HepG2 (cell line): ENCODE results near the gene BMP6. TPM values are rescaled to one million over a fixed set of nuclear protein-coding genes. Genes with fewer than 3 reads are reported as not detected.

Experiments
- ATAC-seq: fragments of 200-7000 bp; cut with Tn5 transposase; 3 replicates; pipeline ENCODE4 v1.9.1; 2020; ENCODE audit warnings: mild to moderate bottlenecking, moderate library complexity
- BruUV-seq: library from RNA; stranded (reverse); fragments of 400-500 nt; replicated peaks from 2 replicates; lab custom pipeline; 2021; lab: Mats Ljungman, UMichigan
- CTCF ChIA-PET: fragments of 300-600 bp; formaldehyde crosslinking; extraction: SDS; loops from one replicate; lab custom pipeline; 2021; ENCODE audit warnings: low total read pairs, inconsistent platforms, low intra/inter-chr PET ratio; lab: Yijun Ruan, JAX
- POLR2A ChIA-PET: fragments of 350-600 bp; sonication (Branson Sonifier 250); formaldehyde crosslinking; loops from one replicate; lab custom pipeline; 2020; ENCODE audit warnings: antibody characterized with exemption, inconsistent platforms; lab: Yijun Ruan, JAX
- DNase-seq: peaks from one replicate; pipeline ENCODE4 v3.0.0-alpha.2; 2015; ENCODE audit warnings: low spot score
- FAIRE-seq: peaks from 3 replicates; lab custom pipeline; 2011; peaks lifted over from hg19 to GRCh38; lab: Jason Lieb, UNC
- H2AFZ ChIP-seq: one replicate; pipeline ENCODE4 v1.6.1; 2011; ENCODE audit warnings: low read length, inconsistent platforms
- H3K27ac ChIP-seq: fragments of 300-600 bp; 3 replicates; pipeline ENCODE4 v1.8.0; 2011; ENCODE audit warnings: mixed run types, mild to moderate bottlenecking, mixed read lengths, low read length, inconsistent platforms; ENCODE audit not compliant: insufficient read depth; ENCODE audit errors: extremely low read length
- H3K27me3 ChIP-seq, 2 experiments: fragments of 200-600 bp in 1 of 2; 2 replicates in 1 of 2; 3 replicates in 1 of 2; pipeline versions ENCODE4 v1.6.0 to v1.8.0; 2011; ENCODE audit warnings: low read length in 2 of 2, mild to moderate bottlenecking in 2 of 2, moderate library complexity in 2 of 2, inconsistent platforms in 1 of 2; ENCODE audit not compliant: insufficient read depth in 2 of 2, control insufficient read depth in 1 of 2
- H3K36me3 ChIP-seq, 2 experiments: fragments of 200-600 bp in 1 of 2; replicated peaks in 1 of 2; 2 replicates in 1 of 2; 3 replicates in 1 of 2; pipeline versions ENCODE4 v1.5.1 to v1.8.0; 2011; ENCODE audit warnings: low read length in 2 of 2, inconsistent platforms in 1 of 2; ENCODE audit not compliant: insufficient read depth in 2 of 2, control insufficient read depth in 1 of 2
- H3K4me1 ChIP-seq: 2 replicates; pipeline ENCODE4 v1.5.1; 2012; ENCODE audit warnings: low read length, inconsistent platforms; ENCODE audit not compliant: insufficient read depth
- H3K4me2 ChIP-seq: 2 replicates; pipeline ENCODE4 v1.6.0; 2011; ENCODE audit warnings: low read depth, low read length, inconsistent platforms
- H3K4me3 ChIP-seq, 3 experiments: fragments of 200-600 bp in 1 of 3; sonication (generic), shearing (Covaris generic) in 1 of 3; replicated peaks in 1 of 3; 2 replicates each; pipeline ENCODE4 v1.5.1; 2011 to 2016; ENCODE audit warnings: low read length in 3 of 3, inconsistent platforms in 2 of 3, low read depth in 2 of 3, mild to moderate bottlenecking in 2 of 3, control low read depth in 1 of 3, mixed read lengths in 1 of 3; ENCODE audit not compliant: insufficient read depth in 1 of 3
- H3K79me2 ChIP-seq: one replicate; pipeline ENCODE4 v1.6.1; 2011; ENCODE audit warnings: low read length, inconsistent platforms; ENCODE audit not compliant: insufficient read depth
- H3K9ac ChIP-seq: 2 replicates; pipeline ENCODE4 v1.6.0; 2011; ENCODE audit warnings: mild to moderate bottlenecking, low read depth, low read length, inconsistent platforms; ENCODE audit not compliant: insufficient read depth
- H3K9me3 ChIP-seq: 2 replicates; pipeline ENCODE4 v1.5.1; 2012; ENCODE audit warnings: mild to moderate bottlenecking, low read length
- H4K20me1 ChIP-seq: 2 replicates; pipeline ENCODE4 v1.6.0; 2011; ENCODE audit warnings: inconsistent platforms, mild to moderate bottlenecking, low read length, moderate library complexity; ENCODE audit not compliant: insufficient read depth
- AKNA ChIP-seq: sonication (generic); formaldehyde crosslinking; IDR thresholded peaks from 2 replicates; pipeline ENCODE4 v1.4.0; 2020; ENCODE audit warnings: missing genetic modification reagents, borderline replicate concordance
- ASH2L ChIP-seq: fragments of 300-600, 200-600 bp; sonication (generic); IDR thresholded peaks from 2 replicates; pipeline ENCODE4 v1.7.0; 2017; ENCODE audit warnings: low read depth, mild to moderate bottlenecking, moderate library complexity, mixed read lengths, low read length; ENCODE audit not compliant: insufficient read length
- POGZ ChIP-seq: sonication (generic); formaldehyde crosslinking; IDR thresholded peaks from 2 replicates; pipeline ENCODE4 v1.4.0; 2020; ENCODE audit warnings: mild to moderate bottlenecking, missing genetic modification reagents
- SALL1 ChIP-seq: sonication (generic); formaldehyde crosslinking; IDR thresholded peaks from 2 replicates; pipeline ENCODE4 v1.8.0; 2022; ENCODE audit warnings: mild to moderate bottlenecking, missing genetic modification reagents
- SMAD3 ChIP-seq: sonication (generic); formaldehyde crosslinking; IDR thresholded peaks from 2 replicates; pipeline ENCODE4 v1.4.0; 2020; ENCODE audit warnings: missing genetic modification reagents
- ZBTB7B ChIP-seq: sonication (generic); formaldehyde crosslinking; IDR thresholded peaks from 2 replicates; pipeline ENCODE4 v1.4.0; 2020; ENCODE audit warnings: missing genetic modification reagents
- ZNF251 ChIP-seq: sonication (generic); formaldehyde crosslinking; IDR thresholded peaks from 2 replicates; pipeline ENCODE4 v1.9.0; 2021; ENCODE audit warnings: mild to moderate bottlenecking, missing genetic modification reagents
- ZNF446 ChIP-seq: sonication (generic); formaldehyde crosslinking; IDR thresholded peaks from 2 replicates; pipeline ENCODE4 v1.5.0; 2020; ENCODE audit warnings: mild to moderate bottlenecking, missing genetic modification reagents
- ZSCAN30 ChIP-seq: sonication (generic); formaldehyde crosslinking; IDR thresholded peaks from 2 replicates; pipeline ENCODE4 v1.5.0; 2020; ENCODE audit warnings: mild to moderate bottlenecking, missing genetic modification reagents
- WGBS: methylation state at CpG from one replicate; pipeline ENCODE4 v1.1.6; 2017; ENCODE audit warnings: low lambda C conversion rate; 5-methylcytosine and 5-hydroxymethylcytosine counted together
- in situ Hi-C: cut with HindIII; loops from 2 replicates; pipeline ENCODE4 v1.10.0; 2017; ENCODE audit warnings: low pct_unique_long_range_greater_than_20kb; ENCODE audit not compliant: extremely low pct_ligation_motif_present
- intact Hi-C: fragments of 100-400 bp; cut with micrococcal nuclease; formaldehyde crosslinking; loops from one replicate; pipeline ENCODE4 v1.10.0; 2022; ENCODE audit not compliant: unreplicated experiment
- polyA plus RNA-seq, 8 experiments: library from polyadenylated mRNA; depleted of rRNA in 3 of 8; stranded (reverse) in 7 of 8; unstranded in 1 of 8; fragments of >200 nt; fragmentation: Illumina TruSeq in 4 of 8; extraction: Trizol in 4 of 8; gene quantifications; 2 replicates each; pipeline versions ENCODE4 v1.2.1 to v1.2.3, GENCODE V29; 2011 to 2016; ENCODE audit warnings: low read depth in 4 of 8, missing spikeins in 1 of 8, mixed read lengths in 1 of 8; ENCODE audit not compliant: insufficient read depth in 1 of 8
- total RNA-seq, 5 experiments: library from RNA; depleted of rRNA; stranded (reverse); fragments of >200 nt; fragmentation: Illumina TruSeq; extraction: Trizol; gene quantifications; 2 replicates each; pipeline ENCODE4 v1.2.3, GENCODE V29; 2016; ENCODE audit warnings: low read depth in 1 of 5
- TF ChIP-seq, protein P1 (sequence below): sonication (generic); formaldehyde crosslinking; IDR thresholded peaks from 2 replicates; pipeline ENCODE4 v1.4.0; 2020; ENCODE audit warnings: mild to moderate bottlenecking, missing genetic modification reagents
- TF ChIP-seq, protein P2 (sequence below): sonication (generic); formaldehyde crosslinking; IDR thresholded peaks from 2 replicates; pipeline ENCODE4 v1.4.0; 2020; ENCODE audit warnings: missing genetic modification reagents; ENCODE audit errors: not compliant biosample characterization

BMP6 gene
- total and polyA plus RNA-seq, 2 of the 13 experiments (the other 11 are each of a cell fraction or from before 2014, with no cell fraction given) = 0.09 to 0.18 TPM

- TF ChIP-seq ZBTB7B (CRISPR knock-in tag) (no peak), AKNA (CRISPR knock-in tag) (no peak), SALL1 (CRISPR knock-in tag) (no peak), ZNF446 (CRISPR knock-in tag) (no peak), ZSCAN30 (CRISPR knock-in tag) (no peak), SMAD3 (CRISPR knock-in tag) (no peak), POGZ (CRISPR knock-in tag) (no peak), ASH2L (no peak), ZNF251 (CRISPR knock-in tag) (no peak)
- TF ChIP-seq, protein P1, sequence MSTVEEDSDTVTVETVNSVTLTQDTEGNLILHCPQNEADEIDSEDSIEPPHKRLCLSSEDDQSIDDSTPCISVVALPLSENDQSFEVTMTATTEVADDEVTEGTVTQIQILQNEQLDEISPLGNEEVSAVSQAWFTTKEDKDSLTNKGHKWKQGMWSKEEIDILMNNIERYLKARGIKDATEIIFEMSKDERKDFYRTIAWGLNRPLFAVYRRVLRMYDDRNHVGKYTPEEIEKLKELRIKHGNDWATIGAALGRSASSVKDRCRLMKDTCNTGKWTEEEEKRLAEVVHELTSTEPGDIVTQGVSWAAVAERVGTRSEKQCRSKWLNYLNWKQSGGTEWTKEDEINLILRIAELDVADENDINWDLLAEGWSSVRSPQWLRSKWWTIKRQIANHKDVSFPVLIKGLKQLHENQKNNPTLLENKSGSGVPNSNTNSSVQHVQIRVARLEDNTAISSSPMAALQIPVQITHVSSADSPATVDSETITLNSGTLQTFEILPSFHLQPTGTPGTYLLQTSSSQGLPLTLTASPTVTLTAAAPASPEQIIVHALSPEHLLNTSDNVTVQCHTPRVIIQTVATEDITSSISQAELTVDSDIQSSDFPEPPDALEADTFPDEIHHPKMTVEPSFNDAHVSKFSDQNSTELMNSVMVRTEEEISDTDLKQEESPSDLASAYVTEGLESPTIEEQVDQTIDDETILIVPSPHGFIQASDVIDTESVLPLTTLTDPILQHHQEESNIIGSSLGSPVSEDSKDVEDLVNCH = no peak
- TF ChIP-seq, protein P2, sequence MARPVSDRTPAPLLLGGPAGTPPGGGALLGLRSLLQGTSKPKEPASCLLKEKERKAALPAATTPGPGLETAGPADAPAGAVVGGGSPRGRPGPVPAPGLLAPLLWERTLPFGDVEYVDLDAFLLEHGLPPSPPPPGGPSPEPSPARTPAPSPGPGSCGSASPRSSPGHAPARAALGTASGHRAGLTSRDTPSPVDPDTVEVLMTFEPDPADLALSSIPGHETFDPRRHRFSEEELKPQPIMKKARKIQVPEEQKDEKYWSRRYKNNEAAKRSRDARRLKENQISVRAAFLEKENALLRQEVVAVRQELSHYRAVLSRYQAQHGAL (CRISPR knock-in tag) = no peak
- TF ChIP-seq, all 625 proteins: peak for 0
- intact Hi-C loops (no loop called here), in situ Hi-C loops (no loop called here)
- Histone ChIP-seq H2AFZ (no peak overlapping the region), H3K4me3 (no peak overlapping the region), H3K9ac (no peak overlapping the region), H3K79me2 (no peaks in the 10 kb centered on the region), H3K4me2 (no peak overlapping the region), H4K20me1 (no peaks in the 10 kb centered on the region), H3K27me3 (peaks cover 7 to 78% of the 10 kb centered on the region in 2 experiments), H3K4me1 (peaks cover 17% of the 10 kb centered on the region; the same call in 1 of the 2 replicates), H3K9me3 (no peaks in the 10 kb centered on the region), H3K27ac (no peak overlapping the region), H3K36me3 (no peaks in the 10 kb centered on the region)
- CTCF ChIA-PET = no interaction called here
- ATAC-seq (no peak), DNase-seq (no peak), FAIRE-seq (no peak)
- WGBS = 46% methylated on average over 18 of the region's 18 CpGs
- POLR2A ChIA-PET = no interaction called here
- no TSS peak for BruUV-seq
Measured at GRCh38 chr6:7734707-7735383, 8.9 kb downstream of the BMP6 start.
